Subcutaneous abdominal adipose tissue (tissue), 5 donors: ENCODE results near the gene MAPK8IP1.

ENCODE experiments used
- H3K27ac ChIP-seq: one replicate; pipeline ENCODE4 v1.7.0; 2013; ENCODE audit warnings: low read depth, mild to moderate bottlenecking, inconsistent platforms, low read length, moderate library complexity
- H3K27me3 ChIP-seq, 5 donors: one replicate each; pipeline ENCODE4 v1.7.0; 2013; ENCODE audit warnings: low read length in 5 of 5, inconsistent platforms in 1 of 5; ENCODE audit not compliant: control insufficient read depth in 5 of 5, insufficient read depth in 4 of 5
- H3K36me3 ChIP-seq, 5 donors: one replicate each; pipeline ENCODE4 v1.7.0; 2013; ENCODE audit warnings: low read length in 5 of 5; ENCODE audit not compliant: control insufficient read depth in 5 of 5, insufficient read depth in 5 of 5
- H3K4me1 ChIP-seq, 5 donors: one replicate each; pipeline ENCODE4 v1.7.0; 2013; ENCODE audit warnings: low read length in 5 of 5, mild to moderate bottlenecking in 3 of 5, moderate library complexity in 1 of 5; ENCODE audit not compliant: control insufficient read depth in 5 of 5, insufficient read depth in 5 of 5
- H3K4me3 ChIP-seq, 5 donors: one replicate each; pipeline ENCODE4 v1.7.0; 2013; ENCODE audit warnings: low read length in 5 of 5, low read depth in 1 of 5
- H3K9ac ChIP-seq, 5 donors: one replicate each; pipeline ENCODE4 v1.7.0; 2013; ENCODE audit warnings: low read length in 5 of 5, mild to moderate bottlenecking in 4 of 5, moderate library complexity in 3 of 5
- H3K9me3 ChIP-seq, 5 donors: one replicate each; pipeline ENCODE4 v1.7.0; 2013; ENCODE audit warnings: low read length in 5 of 5; ENCODE audit not compliant: control insufficient read depth in 5 of 5
- donor health status: healthy.
- donor health status: healthy.
- donor health status: healthy.
- donor health status: healthy.
- donor health status: healthy.

The MAPK8IP1 gene

DNA sequence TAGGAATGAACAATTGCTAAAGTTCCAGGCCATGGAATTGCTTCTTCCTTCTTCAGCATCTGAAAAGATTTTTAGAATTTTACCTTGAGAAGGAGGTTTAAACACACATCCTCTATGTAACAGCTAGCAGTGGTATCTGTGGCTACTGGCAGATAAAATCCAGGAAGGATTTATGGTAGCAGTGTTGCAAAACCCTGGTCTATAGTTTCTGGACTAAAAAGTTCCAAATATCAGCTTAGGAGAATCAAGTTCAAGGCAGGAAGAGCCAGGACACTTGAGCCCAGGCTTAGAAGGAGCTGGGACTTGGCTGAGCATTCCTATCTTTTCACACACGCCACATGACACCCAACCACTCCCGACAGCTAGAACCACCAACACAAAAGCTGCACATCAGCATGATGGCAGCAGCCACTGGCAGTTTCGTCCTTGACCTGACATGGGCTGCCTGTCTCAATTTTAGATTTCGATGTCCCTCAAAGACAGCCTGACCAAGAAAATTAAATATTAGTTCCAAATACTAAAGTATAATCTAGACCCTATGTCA is 51.1 kb downstream of the MAPK8IP1 start:
- Histone ChIP-seq H3K9me3 (no peaks in the 10 kb centered on the region), H3K4me3 (no peak overlapping the region), H3K36me3 (peaks cover 15 to 64% (median 56%) of the 10 kb centered on the region in 5 donors), H3K4me1 (peaks cover 0 to 7% (median 4%) of the 10 kb centered on the region in 5 donors), H3K27ac (no peak overlapping the region), H3K27me3 (no peaks in the 10 kb centered on the region), H3K9ac (no peak overlapping the region)

DNA sequence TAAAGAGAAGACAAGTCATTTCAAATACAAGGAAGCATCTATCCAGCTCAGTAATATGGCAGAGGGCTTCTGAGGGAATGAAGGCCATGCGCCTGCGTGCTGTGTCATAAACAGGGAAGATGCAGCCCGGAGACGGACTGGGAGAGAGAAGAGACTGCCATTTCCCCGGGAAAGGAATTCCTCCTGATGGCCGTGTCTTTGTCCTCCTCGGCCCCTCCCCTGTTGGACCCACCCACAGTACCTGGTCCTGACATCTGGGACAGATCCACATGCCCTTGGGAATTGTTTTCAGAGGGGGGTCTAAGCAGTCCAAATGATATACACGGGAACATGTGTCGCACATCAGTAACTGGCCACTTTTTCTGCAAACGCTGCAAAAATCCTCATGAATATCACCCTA is 52.5 kb downstream of the MAPK8IP1 start:
- Histone ChIP-seq H3K36me3 (peaks cover 27 to 66% (median 56%) of the 10 kb centered on the region in 5 donors), H3K9me3 (no peaks in the 10 kb centered on the region), H3K9ac (no peak overlapping the region), H3K4me3 (no peak overlapping the region), H3K4me1 (no peaks in the 10 kb centered on the region), H3K27ac (no peak overlapping the region), H3K27me3 (no peaks in the 10 kb centered on the region)

DNA sequence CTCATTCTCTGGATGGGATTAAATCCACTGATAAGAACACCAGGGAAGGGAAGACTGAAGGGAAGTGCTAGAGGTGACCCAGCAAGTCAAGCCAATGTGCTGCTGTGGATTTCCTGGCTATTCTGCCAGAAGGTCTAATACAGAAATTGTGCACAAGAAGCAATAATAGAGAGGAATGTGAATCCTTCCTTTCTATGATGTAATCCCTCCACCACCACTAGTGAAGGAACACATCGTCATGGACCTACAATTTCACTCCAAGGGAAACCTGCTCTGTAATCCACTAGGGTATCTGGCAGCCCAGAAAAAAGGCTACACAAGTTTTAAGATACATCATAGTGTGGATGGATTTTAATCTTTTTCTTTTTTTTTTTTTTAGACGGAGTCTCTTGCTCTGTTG is 54.4 kb downstream of the MAPK8IP1 start:
- H3K4me1 ChIP-seq = peaks cover 0 to 1% (median 0%) of the 10 kb centered on the region in 5 donors
- H3K36me3 ChIP-seq = peaks cover 27 to 65% (median 43%) of the 10 kb centered on the region in 5 donors
- no peaks in the 10 kb centered on the region for H3K27me3 ChIP-seq
- no peak overlapping the region for H3K27ac ChIP-seq
- H3K9me3 ChIP-seq = no peaks in the 10 kb centered on the region
- H3K9ac ChIP-seq = no peak overlapping the region
- H3K4me3 ChIP-seq = no peak overlapping the region

DNA sequence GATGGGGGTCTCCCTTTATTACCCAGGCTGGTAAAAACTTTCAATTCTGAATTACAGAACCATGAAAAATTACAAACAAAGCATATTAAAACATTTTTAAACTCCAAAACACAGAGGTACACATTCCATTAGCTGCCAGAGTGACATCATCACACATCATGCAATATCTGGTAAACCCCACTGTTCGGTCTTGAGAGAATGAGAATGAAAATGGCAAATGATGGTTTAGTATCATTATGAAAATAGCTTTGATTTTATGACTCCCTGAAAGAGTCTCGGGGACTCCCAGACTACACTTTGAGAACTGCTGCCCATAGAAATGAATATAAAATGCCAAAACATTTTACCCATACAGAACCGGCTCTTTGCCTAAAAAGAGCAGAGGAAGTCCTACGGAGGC is 55.8 kb downstream of the MAPK8IP1 start:
- Histone ChIP-seq H3K9ac (no peak overlapping the region), H3K4me3 (no peak overlapping the region), H3K9me3 (no peaks in the 10 kb centered on the region), H3K4me1 (peaks cover 0 to 10% (median 0%) of the 10 kb centered on the region in 5 donors), H3K36me3 (peaks cover 24 to 66% (median 45%) of the 10 kb centered on the region in 5 donors), H3K27me3 (no peaks in the 10 kb centered on the region), H3K27ac (no peak overlapping the region)

DNA sequence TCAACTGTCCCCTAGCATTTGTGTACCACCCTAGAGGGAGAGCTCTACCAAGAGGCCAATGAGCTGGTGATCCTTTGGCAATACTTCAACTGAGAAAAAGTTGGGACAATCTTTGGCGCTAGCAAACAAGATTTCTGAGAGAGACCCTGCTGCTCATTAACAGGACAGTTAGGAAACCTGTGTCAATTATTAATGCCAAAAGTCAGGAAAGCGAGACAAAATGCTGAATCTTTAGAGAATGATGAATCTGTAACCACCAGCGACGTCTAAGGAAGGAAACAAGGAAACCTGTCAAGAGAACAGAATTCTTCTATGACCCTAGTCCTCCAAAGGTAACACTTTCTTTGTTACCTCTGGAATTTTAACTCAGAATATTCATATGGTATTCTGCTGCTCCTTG is 56.9 kb downstream of the MAPK8IP1 start:
- Histone ChIP-seq H3K4me3 (no peak overlapping the region), H3K27ac (no peak overlapping the region), H3K4me1 (peaks cover 0 to 10% (median 0%) of the 10 kb centered on the region in 5 donors), H3K9ac (no peak overlapping the region), H3K9me3 (no peaks in the 10 kb centered on the region), H3K36me3 (peaks cover 22 to 64% (median 45%) of the 10 kb centered on the region in 5 donors), H3K27me3 (no peaks in the 10 kb centered on the region)

DNA sequence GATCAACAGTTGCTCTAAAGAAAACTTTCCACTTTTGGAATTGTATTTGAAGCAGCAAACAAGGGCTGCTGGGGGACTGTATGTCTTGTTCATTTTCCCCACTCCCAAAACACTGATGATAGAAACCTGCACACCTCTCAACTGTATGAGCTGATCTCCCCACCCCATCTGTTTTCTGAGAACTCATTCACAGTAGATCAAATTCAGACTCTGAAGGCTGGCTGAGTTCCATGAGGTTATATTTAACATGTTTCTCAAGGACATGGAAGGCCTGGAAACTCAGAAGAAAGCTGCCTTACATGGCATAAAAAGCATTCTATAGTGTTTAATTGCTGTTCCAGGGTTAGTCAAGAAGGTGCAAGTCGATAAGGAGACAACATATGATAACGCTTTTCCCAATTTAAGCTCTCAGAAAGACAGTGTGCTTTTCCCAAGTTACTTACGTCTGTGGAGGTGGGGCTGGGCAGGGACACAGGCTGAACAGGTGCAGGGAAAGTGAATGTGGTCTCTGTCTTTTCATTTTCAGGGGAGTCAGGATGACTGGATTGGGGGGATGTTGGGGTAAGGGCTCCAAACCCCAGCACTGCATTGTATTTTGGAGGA is 60.0 kb downstream of the MAPK8IP1 start:
- no peak overlapping the region for H3K4me3 ChIP-seq
- H3K9ac ChIP-seq = peak overlapping the region in 1 of 5 donors; percentile 16
- peaks cover 0 to 10% (median 0%) of the 10 kb centered on the region in 5 donors for H3K4me1 ChIP-seq
- no peaks in the 10 kb centered on the region for H3K27me3 ChIP-seq
- H3K27ac ChIP-seq = peak overlapping the region; percentile 11
- H3K36me3 ChIP-seq = peaks cover 37 to 81% (median 65%) of the 10 kb centered on the region in 5 donors
- no peaks in the 10 kb centered on the region for H3K9me3 ChIP-seq

DNA sequence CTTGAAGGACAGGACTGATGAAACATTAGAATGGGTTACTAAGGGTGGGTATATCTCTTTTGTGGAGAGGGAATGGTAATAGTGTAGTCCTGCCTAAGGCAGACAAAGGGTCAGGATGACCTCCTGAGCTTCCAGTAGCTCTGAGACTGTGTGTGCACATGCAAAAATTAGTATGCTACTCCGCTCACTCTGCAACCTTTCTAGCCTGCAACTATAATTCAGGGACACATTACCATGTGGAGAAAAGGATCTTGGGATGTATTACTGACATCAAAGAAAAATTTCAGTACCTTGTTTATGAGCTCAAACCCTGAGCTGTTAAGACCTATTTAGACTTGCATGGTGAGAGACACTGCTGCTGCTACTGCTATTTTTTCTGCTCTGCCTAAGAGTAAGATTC is 62.4 kb downstream of the MAPK8IP1 start:
- Histone ChIP-seq H3K9me3 (no peaks in the 10 kb centered on the region), H3K27ac (no peak overlapping the region), H3K4me3 (no peak overlapping the region), H3K27me3 (no peaks in the 10 kb centered on the region), H3K4me1 (peaks cover 0 to 10% (median 0%) of the 10 kb centered on the region in 5 donors), H3K36me3 (peaks cover 27 to 89% (median 56%) of the 10 kb centered on the region in 5 donors), H3K9ac (no peak overlapping the region)

DNA sequence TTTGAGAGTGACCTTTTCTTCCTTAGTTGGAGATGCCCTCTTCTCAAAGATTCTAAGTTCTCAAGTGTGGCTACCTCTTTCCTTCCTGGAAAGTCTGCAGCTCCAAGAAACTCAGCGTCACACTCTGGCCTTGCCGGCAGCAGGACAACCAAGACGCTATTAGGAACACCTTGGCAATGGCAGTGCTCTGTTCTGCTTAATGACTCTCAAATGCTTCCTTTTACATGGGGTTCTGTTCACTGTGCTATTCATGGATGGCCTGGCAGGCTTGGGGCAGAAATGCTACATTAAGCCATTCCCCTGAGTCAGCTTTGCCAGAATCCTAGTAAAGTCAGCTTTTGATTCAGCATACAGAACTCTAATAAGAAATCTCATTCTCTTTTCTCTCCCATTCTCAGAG is 62.9 kb downstream of the MAPK8IP1 start:
- Histone ChIP-seq H3K9ac (no peak overlapping the region), H3K36me3 (peaks cover 27 to 89% (median 61%) of the 10 kb centered on the region in 5 donors), H3K27me3 (no peaks in the 10 kb centered on the region), H3K4me3 (no peak overlapping the region), H3K4me1 (peaks cover 0 to 10% (median 0%) of the 10 kb centered on the region in 5 donors), H3K9me3 (no peaks in the 10 kb centered on the region), H3K27ac (no peak overlapping the region)

DNA sequence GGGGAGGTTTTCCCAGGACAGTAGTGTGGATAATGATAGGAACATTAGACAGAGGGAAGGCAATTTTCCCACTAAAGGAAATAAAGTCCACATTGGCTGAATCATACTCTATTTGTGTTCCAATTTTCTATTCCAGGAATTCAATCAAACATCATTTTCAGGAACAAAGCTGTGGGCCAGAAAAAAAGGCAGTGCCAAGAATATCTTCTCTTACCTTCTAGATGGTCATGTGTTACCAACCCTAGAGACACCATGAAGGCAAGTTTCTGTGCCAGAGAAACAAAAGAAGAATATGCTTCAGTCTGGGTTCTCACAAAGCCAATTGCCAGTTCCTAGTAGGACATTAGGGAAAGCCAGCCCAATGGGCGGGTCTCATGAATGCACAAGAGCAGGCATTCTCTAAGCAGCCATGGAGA is 64.5 kb downstream of the MAPK8IP1 start:
- Histone ChIP-seq H3K9me3 (no peaks in the 10 kb centered on the region), H3K9ac (no peak overlapping the region), H3K36me3 (peaks cover 29 to 74% (median 49%) of the 10 kb centered on the region in 5 donors), H3K27ac (no peak overlapping the region), H3K4me1 (peaks cover 0 to 7% (median 0%) of the 10 kb centered on the region in 5 donors), H3K4me3 (no peak overlapping the region), H3K27me3 (no peaks in the 10 kb centered on the region)
